Hepatic stellate cell (primary cell): ENCODE results near the gene CDH5.
A peak's percentile ranks its signal among the peaks of the same experiment; 100 is the strongest.

Experiments
- DNase-seq: peaks from one replicate; pipeline ENCODE4 v3.0.0; 2011; ENCODE audit warnings: low spot score

CDH5 gene

DNA sequence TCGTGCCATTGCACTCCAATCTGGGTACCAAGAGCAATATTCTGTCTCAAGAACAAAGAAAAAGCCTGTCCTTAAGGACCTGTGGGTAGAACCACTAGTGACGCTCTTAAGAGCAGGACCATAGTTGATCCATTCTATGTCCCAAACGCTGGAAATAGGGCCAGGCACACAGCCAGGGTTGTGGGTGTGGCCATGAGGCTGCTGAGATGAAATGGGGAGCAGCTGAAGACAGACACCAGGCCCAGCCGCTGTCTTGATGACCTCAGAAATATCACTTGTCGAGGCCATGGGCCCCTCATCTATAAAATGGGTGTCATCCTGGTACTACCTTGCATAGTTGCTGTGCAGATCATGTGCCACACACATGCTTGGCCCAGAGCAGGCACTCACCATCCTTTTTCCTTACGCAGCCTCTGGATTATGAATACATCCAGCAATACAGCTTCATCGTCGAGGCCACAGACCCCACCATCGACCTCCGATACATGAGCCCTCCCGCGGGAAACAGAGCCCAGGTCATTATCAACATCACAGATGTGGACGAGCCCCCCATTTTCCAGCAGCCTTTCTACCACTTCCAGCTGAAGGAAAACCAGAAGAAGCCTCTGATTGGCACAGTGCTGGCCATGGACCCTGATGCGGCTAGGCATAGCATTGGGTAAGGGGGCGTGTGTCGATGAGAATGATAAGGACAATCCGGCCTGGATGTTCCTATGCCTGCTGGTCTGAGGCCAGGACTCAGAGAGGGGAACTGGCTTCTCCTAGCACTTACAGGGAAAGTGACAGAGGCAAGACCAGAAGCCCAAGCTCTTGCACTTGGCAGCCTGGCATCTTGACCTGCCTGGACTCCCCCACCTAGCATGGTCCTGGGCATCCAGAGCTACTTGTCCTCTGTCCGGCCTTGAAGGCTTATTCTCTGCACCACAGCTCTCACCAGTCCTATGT is 25.5 kb downstream of the CDH5 start:
- no peak for DNase-seq

DNA sequence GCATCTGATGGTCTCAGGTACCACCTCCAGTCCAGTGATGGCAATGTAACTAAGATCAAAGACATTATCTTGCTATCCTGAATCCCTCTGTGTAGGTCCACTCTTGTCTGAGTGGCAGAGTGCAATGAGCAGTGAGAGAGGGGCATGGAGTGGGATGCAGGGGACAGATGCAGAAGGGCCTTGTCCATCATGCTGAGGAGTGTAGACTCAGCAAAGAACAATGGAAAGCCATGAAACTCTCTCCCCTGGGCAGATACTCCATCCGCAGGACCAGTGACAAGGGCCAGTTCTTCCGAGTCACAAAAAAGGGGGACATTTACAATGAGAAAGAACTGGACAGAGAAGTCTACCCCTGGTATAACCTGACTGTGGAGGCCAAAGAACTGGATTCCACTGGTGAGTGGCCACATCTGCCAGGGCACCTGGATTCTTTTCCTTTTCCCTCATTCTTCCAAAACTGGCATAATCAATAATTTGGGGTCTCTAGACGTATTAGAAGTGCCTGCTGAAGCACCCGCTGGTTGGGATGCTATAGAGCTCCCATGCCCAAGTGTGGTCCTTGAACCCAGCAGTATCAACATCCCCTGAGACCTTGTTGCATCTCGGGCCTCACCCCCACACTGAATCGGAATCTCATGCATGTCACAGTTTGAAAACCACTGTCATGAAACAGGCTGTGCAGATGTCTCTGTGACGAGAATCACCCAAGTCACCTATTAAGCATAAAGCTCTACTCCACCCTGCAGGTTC is 29.5 kb downstream of the CDH5 start:
- DNase-seq = no peak

DNA sequence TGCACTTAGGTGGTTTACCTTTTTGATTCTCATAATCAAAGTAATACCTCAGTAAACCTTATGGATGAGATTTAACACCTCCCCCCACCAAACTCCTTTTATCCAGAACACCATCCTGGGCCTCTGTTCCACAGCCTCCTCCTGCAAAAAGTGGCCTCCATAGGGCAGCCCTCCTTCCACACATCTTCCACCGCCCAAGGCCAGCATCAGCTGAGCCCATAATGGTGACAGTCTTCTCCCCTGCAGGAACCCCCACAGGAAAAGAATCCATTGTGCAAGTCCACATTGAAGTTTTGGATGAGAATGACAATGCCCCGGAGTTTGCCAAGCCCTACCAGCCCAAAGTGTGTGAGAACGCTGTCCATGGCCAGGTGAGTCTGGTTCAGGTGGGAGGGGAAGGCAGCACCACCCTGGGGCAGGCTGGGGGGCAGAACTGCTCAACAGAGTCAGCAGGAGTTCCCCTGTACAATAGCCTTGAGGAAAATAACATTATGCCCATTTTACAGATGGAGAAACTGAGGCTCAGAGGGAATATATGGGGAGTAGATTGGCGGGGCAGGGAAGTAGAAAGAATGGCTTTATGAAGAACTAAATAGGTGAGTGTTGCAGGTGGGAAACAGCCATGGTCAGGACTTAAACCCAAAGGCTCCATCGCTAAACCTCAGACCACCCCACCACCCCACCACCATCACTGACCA is 31.4 kb downstream of the CDH5 start:
- no peak for DNase-seq

DNA sequence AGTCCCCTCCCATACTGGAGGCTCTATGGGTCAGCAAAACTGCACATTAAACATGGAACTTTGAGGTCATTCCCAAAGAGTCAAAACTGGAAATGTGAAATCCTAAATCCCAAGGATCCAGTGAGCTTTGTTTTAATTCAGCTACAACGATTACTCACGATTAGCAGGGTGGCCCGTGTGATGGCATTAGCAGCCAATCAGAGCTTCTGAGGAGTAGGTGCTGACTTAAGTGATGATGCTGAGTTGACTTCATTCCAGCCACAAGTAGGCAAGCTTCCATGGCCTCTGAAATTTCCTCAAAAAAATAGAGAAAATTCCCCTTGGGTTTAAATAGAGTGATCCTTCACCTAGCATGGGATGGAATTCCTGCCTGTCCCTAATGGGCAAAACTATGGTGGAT is 32.5 kb downstream of the CDH5 start:
- DNase-seq = no peak

DNA sequence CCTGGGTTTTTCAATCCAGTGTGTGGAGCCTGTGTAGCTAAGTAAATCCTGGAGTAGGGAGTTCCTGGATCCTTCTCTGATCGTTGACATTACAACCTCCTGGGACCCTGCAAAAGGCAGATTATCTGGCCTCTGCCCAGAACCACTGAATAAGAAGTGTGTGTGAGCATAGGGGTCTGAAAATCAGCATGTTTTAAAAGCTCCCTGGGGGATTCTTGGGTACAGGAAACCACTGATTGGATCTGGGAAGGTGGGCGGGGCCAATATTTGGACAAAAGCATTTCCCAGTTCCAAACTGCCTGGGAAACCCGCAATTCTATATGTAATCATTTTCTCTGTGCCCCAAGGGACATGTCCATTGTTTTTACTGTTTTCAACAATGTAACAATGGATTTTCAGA is 33.4 kb downstream of the CDH5 start:
- DNase-seq = no peak

DNA sequence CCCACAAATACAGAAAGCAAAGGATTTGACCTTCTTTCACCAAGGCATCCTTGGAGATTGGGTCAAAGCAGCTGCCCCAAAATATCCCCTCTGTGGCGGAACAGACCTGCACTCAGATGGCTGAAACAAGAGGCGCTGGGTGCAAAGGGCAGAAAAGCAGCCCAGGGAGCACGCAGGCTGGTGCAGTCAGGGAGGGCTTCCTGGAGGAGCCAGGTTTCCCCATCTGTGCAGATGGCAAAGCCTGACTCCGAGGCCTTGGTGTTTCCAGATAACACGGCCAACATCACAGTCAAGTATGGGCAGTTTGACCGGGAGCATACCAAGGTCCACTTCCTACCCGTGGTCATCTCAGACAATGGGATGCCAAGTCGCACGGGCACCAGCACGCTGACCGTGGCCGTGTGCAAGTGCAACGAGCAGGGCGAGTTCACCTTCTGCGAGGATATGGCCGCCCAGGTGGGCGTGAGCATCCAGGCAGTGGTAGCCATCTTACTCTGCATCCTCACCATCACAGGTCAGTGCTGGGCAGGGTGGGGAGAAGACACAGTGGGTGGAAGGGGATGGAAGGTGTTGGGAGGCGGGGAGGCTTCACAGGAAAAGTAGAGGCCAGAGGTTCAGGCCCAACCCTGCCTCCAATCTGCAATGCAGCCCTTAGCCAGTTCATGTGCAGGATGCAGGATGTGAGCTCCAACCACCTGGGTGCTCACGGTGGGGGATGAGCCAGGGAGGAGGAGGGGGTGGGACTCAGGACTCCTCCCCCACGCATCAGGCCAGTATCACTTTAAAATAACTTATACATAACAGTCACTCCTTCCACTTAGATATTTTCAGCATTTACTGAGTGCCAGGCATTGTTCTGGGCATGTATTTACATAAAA is 34.3 kb downstream of the CDH5 start:
- DNase-seq = no peak

DNA sequence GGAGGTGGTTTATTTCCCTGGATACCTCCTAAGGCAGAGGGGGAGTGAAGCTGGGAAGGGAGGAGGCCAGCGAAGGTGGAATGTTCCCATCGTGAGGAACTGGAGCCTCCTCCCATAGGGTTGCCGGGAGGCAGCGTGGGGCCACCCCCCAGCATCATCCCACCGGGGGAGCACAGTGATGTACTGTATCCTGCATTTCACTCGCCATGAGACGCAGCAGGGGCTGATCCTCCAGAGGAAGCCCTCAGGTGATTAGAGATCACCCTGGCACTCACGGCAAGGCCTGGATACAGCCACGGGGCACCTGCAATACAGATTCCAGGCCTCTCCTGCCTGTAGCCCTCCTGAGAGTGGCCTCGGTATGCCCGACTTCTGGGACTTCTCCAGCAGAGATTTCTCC is 35.1 kb downstream of the CDH5 start:
- DNase-seq = no peak

DNA sequence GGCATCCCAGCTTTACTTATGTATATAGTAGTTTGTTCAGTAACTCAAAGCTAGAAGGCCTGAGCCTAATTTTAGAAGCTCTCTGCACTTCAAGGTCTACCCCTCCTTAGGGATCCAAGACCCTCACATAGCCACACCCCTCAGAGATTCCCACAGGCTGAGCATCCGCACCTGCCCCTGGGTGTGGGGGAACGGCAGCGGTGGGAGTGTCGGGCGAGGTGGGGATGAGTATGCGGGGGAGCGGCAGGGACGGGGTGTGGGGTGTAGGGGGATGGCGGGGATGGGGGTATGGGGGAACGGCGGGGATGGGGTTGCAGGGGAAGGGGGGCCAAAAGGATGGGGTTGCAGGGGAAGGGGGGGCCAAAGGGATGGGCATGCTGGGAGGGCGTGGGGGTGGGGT is 35.7 kb downstream of the CDH5 start:
- no peak for DNase-seq

DNA sequence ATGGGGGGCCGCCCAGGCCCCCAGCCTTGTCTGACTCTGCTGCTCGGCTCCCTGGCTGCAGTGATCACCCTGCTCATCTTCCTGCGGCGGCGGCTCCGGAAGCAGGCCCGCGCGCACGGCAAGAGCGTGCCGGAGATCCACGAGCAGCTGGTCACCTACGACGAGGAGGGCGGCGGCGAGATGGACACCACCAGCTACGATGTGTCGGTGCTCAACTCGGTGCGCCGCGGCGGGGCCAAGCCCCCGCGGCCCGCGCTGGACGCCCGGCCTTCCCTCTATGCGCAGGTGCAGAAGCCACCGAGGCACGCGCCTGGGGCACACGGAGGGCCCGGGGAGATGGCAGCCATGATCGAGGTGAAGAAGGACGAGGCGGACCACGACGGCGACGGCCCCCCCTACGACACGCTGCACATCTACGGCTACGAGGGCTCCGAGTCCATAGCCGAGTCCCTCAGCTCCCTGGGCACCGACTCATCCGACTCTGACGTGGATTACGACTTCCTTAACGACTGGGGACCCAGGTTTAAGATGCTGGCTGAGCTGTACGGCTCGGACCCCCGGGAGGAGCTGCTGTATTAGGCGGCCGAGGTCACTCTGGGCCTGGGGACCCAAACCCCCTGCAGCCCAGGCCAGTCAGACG is 36.2 kb downstream of the CDH5 start:
- DNase-seq = no peak

DNA sequence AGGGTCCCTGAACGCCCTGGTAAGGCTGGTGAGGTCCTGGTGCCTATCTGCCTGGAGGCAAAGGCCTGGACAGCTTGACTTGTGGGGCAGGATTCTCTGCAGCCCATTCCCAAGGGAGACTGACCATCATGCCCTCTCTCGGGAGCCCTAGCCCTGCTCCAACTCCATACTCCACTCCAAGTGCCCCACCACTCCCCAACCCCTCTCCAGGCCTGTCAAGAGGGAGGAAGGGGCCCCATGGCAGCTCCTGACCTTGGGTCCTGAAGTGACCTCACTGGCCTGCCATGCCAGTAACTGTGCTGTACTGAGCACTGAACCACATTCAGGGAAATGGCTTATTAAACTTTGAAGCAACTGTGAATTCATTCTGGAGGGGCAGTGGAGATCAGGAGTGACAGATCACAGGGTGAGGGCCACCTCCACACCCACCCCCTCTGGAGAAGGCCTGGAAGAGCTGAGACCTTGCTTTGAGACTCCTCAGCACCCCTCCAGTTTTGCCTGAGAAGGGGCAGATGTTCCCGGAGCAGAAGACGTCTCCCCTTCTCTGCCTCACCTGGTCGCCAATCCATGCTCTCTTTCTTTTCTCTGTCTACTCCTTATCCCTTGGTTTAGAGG is 37.1 kb downstream of the CDH5 start:
- DNase-seq = no peak

DNA sequence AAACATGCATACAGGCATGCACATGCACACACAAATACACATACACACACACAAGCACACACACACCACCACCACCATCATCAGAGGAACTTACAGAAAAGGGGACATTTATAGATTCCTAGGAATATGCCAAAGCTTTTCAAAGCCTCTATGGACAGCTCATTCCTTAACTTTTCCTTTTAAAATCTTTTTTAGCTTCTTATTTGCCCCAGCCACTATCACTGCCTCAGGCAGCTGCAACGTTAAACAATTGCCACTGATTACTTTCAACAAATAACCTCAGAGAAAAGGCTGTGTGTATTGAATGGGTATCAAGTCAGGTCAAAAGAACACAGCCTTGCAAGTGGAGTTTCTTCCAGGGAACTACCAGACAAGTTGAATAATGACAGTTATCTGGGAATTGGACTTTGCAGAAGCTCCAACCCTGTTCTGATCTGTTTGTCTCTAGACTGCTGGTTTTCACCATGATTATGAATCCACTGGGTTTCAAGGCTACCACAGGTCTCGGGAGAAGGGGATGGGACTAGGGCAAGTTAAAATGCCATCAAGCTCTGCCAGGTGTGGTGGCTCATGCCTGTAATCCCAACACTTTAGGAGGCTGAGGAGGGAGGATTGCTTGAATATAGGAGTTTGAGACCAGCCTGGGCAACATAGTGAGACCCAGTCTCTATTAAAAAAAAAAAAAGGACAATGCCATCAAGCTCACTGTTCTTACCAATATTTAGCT is 38.7 kb downstream of the CDH5 start:
- no peak for DNase-seq

DNA sequence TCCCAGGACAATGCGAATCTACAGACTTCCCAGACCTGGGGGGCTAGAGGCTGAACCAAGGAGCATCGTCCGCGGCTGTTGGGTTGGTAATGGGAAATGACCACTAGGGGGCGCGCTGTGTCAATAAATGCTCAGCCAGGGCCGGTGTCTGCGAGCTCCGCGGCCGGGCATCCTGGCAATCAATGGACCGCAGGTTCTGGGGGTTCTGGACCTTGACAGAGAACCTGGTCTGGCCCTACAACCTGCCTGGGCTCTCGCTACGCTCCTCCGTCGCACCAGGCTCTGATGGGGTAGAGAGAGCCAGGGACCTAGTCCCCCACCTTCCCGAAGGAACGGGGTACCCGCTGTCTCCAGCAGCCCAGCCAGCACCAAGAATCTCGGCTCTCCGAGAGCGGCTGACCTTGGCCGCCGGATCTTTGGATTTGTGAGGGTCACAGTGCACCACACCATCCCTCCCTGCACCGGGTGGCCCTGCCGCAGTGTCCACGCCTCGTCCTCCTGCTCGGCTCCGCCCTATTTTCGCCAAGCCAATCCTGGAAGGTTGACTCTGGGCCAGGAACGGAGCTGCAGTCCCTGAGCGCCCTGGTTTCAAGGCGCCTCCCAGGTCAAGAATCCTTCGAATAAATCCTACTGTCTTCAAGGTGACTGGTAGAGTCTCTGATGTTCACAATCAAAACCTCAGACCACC is 40.2 kb downstream of the CDH5 start:
- peak; percentile 88 for DNase-seq

DNA sequence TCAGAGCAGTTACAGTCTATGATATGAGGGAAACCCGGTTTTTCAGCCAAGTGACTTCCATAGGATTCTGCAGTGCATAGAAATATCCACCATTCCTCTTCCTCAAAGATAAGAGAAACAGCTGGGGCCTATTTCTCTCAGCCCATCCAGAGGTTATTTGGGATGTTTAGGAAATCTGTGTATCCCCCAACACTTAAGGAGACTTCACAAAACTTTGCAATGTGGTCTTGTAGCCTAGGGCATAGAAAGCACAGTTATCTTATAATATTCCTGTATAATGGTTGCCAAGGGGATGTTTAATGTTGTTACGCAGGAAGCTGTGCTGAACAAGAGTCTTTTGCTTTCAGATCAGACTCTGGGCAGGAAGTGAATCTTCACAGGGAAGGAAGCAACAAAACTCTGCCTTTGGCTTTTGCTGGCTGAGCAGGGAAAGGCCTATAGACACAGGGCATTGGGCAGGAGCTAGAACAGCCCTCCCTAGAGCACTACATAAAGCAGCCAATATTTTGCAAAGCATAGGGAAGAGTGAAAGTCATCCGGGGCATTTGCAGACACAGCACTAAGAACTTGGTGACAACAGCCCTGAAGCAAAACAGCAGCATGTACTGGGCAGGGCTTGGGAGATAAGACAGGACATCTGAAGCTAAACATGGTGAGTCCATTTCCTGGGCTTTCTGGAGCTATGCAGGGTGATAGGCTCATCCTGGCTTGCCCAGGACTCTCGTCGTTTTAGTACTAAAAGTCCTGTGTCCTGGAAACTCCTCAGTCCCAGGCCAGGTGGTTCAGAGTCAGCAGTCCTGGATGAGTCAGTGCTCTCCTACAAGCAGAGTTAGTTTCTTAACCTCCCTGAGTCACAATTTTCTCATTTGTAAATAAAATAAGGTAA is 41.9 kb downstream of the CDH5 start:
- no peak for DNase-seq

DNA sequence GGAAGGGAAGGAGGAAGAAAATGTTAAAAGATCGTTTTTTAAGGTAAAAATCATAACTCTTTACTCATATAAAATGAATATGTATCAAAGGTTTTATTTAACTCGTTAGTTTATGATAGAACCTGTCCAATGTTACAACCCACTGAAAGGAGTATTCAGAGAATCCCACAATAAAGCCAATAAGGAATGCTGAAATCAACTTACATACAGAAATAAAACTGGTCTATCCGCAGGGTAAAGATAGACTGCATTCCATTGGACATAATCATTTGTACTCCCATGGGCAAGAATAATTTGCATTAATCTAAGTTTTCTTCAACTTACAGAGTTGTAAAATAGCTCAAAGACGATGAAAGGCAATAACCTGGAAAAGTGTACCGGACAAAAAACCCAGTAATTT is 42.7 kb downstream of the CDH5 start:
- no peak for DNase-seq

DNA sequence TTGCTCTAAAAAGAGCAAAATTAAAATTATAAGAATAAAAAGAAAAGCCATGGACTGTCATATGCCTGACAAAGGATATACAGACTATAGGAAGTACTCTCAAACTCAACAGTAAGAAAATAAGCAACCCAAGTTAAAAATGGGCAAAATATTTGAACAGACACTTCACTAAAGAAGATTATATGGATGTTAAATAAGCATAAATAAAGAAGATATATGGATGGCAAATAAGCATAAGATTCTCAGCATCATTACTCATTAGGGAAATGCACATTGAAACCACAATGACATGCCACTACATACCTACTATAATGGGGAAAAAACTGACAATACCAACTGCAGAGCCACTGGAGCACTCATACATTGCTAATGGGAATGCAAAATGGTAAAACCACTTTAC is 45.7 kb downstream of the CDH5 start:
- DNase-seq = no peak

DNA sequence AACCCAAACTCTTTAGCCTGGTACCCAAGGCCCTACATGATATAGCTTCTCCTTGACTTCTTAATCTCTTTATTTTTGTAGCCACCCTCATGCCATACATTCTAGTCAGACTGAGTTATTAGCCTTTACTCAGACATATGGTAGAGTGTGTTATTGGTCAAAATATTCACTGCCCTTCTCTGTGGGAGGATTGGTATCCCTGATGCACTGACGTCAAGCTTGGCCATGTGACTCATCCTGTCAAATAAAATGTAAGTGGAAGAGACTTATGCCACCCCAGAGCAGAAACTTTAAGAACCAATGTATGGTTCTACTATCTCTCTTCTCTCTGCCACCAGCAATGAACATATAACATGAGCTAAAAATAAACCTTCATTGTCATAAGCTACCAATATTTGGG is 48.4 kb downstream of the CDH5 start:
- no peak for DNase-seq

DNA sequence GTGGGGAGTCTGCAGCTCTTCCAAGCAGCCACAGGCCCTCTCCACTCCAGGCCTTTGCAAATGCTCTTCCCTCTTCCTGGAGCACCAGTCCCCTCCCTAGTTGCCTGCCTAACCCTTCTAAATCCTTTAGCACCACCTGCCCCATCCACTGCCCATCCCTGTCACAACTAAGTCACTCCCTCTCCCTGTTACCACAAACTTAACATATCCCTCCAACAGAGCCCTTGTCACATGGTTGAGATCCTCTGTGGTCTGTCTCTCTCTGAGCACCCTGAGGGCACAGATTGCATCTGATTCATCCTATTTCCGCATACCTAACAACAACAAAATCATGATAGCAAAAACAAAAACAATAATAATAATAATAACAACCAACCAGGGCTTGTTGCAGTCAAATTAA is 49.6 kb downstream of the CDH5 start:
- no peak for DNase-seq

DNA sequence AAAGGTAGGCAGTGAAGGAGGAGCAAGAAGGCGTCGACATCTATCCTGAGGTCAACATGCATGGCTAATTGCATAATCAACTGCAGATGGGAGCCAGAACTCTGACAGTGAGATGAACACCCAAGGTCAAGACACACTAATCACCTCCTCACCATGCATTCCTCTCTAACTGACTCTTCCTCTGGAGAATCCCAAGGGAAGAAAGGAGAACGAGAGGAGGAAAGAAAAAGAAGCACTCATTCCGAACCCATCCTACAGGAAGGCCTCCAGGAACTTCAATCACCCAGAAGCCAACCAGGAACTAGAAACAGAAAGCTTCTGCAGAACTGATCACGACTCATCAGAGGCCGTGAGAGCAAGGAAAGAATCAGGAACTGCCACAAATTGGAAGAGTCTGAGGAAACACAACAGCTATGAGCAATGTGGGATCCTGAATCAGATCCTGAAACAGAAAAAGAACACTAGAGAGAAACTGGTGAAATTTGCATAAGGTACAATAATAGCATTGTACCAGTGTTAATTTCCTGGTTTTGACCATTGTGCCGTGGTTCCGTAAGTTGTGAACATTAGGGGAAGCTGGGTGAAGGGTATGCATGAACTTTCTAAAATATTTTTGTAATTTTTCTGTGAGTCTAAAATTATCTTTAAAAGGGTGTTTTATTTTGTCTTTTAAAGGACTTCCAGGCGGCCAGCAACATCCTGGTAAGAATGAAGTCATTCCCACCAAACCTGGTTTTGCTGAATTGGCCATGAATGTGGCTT is 50.6 kb downstream of the CDH5 start:
- no peak for DNase-seq
